Upper lobe of right lung (tissue), 1 donor: ENCODE measurements around the gene APAF1. TPM values are rescaled to one million over a fixed set of nuclear protein-coding genes. Genes with fewer than 3 reads are reported as not detected.
"Not testable (repeated sequence)": the region's sequence is repeated elsewhere in the genome, so short reads cannot be mapped to it uniquely, and the experiment has no call there.

Experiments used
- ATAC-seq: fragments of 200-7000 bp; cut with Tn5 transposase; one replicate; pipeline ENCODE4 v1.9.1; 2020; ENCODE audit warnings: mild to moderate bottlenecking, moderate library complexity
- DNase-seq: peaks from one replicate; pipeline ENCODE4 v3.0.0-alpha.2; 2020
- H3K27ac ChIP-seq: fragments of 200-600 bp; one replicate; pipeline ENCODE4 v1.8.0; 2022
- H3K27me3 ChIP-seq: fragments of 200-600 bp; one replicate; pipeline ENCODE4 v1.8.0; 2022; ENCODE audit warnings: mild to moderate bottlenecking
- H3K36me3 ChIP-seq: fragments of 200-600 bp; one replicate; pipeline ENCODE4 v1.8.0; 2022
- H3K4me1 ChIP-seq: fragments of 200-600 bp; one replicate; pipeline ENCODE4 v1.8.0; 2022
- H3K4me3 ChIP-seq: fragments of 200-600 bp; one replicate; pipeline ENCODE4 v1.8.0; 2022; ENCODE audit warnings: mild to moderate bottlenecking
- H3K9me3 ChIP-seq: fragments of 200-600 bp; one replicate; pipeline ENCODE4 v1.8.0; 2022
- intact Hi-C: fragments of 100-400 bp; cut with DNase I; formaldehyde crosslinking; loops from one replicate; pipeline ENCODE4 v1.11.0; 2022
- total RNA-seq: library from RNA; stranded (reverse); fragmentation: NEBNext Ultra II Directional; extraction: Animal tissue kit (Norgen Biotek cat#: 25700); gene quantifications from one replicate; pipeline ENCODE4 v1.2.1, GENCODE V29; 2021
- TF ChIP-seq, protein P1 (sequence below): fragments of 200-600 bp; IDR thresholded peaks from one replicate; pipeline ENCODE4 v1.8.0; 2022; ENCODE audit warnings: antibody characterized with exemption
- donor health status: DM: no; HTN: yes; CAD: no; lungs with severe emphysema.

APAF1 gene
- total RNA-seq, 1 donor from 2014 or later, result 23.4 TPM

DNA sequence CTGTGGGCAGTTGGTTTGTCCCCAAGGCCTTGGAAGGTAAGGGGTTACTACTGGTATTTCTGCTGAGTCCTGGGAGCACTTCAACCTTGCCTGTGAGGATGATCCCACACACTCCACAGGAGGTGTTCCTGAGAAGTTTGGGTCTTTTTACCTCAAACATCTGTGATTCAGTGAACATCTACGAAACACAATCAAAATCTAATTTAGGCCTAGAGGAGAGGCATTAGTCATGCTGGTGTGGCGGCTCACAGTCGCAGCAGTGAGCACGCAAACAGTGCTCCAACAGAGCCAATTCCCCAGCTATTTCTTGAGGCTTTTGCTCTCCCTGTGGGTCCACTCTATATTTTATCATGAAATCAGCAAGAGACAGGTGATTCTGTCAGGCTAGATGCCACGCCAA lies 107.6 kb downstream of the APAF1 start:
- Histone ChIP-seq H3K27ac (no peak overlapping the region), H3K27me3 (no peaks in the 10 kb centered on the region), H3K36me3 (no peaks in the 10 kb centered on the region), H3K9me3 (no peaks in the 10 kb centered on the region), H3K4me1 (no peaks in the 10 kb centered on the region), H3K4me3 (no peak overlapping the region)
- DNase-seq (no peak), ATAC-seq (no peak)
- intact Hi-C loops, result no loop called here
- TF ChIP-seq, protein P1, sequence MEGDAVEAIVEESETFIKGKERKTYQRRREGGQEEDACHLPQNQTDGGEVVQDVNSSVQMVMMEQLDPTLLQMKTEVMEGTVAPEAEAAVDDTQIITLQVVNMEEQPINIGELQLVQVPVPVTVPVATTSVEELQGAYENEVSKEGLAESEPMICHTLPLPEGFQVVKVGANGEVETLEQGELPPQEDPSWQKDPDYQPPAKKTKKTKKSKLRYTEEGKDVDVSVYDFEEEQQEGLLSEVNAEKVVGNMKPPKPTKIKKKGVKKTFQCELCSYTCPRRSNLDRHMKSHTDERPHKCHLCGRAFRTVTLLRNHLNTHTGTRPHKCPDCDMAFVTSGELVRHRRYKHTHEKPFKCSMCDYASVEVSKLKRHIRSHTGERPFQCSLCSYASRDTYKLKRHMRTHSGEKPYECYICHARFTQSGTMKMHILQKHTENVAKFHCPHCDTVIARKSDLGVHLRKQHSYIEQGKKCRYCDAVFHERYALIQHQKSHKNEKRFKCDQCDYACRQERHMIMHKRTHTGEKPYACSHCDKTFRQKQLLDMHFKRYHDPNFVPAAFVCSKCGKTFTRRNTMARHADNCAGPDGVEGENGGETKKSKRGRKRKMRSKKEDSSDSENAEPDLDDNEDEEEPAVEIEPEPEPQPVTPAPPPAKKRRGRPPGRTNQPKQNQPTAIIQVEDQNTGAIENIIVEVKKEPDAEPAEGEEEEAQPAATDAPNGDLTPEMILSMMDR, result no peak

DNA sequence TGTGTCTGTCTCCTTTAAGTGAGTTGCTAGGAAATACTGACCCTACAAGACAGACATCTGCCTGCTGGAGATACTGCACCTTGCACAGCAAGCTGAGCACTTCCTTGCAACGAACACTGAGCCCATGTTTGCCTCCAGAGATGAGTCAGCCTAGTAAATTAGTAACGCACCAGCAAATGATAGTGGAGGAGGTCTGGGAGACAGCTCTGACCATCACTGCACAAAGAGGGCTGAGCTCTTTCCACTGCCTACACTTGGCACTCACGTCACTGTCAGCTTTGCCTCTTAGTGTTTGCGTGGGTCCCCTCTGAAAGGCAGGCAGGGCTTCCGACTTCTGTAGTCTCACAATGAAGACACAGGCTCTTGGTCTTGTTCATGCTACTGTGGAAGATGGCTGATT lies 109.0 kb downstream of the APAF1 start:
- no peak for DNase-seq
- no peak overlapping the region for H3K27ac ChIP-seq
- H3K4me3 ChIP-seq, result no peak overlapping the region
- H3K27me3 ChIP-seq, result no peaks in the 10 kb centered on the region
- no peaks in the 10 kb centered on the region for H3K4me1 ChIP-seq
- no peaks in the 10 kb centered on the region for H3K36me3 ChIP-seq
- TF ChIP-seq, protein P1, result no peak
- no peaks in the 10 kb centered on the region for H3K9me3 ChIP-seq
- no peak for ATAC-seq
- intact Hi-C loops, result no loop called here

- H3K27ac ChIP-seq, H3K4me3 ChIP-seq, H3K9me3 ChIP-seq, ATAC-seq, H3K4me1 ChIP-seq, H3K27me3 ChIP-seq, H3K36me3 ChIP-seq, DNase-seq, intact Hi-C loops: not testable (repeated sequence)
These were observed 110.8 kb downstream of the APAF1 start for GRCh38 chr12:98755855-98756254.

DNA sequence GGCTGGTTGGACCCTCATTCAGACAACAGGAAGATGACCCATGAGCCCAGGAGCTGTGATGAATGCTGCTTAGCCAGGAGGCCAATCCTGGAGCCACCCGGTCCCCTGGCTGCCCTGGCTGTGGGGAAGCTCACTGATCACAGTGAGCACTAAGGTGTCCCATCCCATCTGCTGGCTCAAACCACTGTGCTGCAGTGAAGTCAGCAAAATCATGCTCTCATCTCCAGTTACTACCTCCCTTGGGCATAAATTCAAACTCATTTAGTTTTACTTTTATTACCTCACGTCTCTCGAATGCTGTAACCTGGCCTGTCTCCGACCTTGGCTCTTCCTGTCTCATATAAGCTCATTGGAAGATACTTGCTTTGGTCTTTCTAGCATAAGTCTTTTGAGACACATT lies 112.4 kb downstream of the APAF1 start:
- Histone ChIP-seq H3K4me1 (no peaks in the 10 kb centered on the region), H3K4me3 (no peak overlapping the region), H3K27me3 (no peaks in the 10 kb centered on the region), H3K27ac (no peak overlapping the region), H3K9me3 (no peaks in the 10 kb centered on the region), H3K36me3 (no peaks in the 10 kb centered on the region)
- TF ChIP-seq, protein P1, result no peak
- ATAC-seq (no peak), DNase-seq (no peak)
- intact Hi-C loops, result no loop called here

- H3K4me1 ChIP-seq, result no peaks in the 10 kb centered on the region
- no peaks in the 10 kb centered on the region for H3K9me3 ChIP-seq
- no peaks in the 10 kb centered on the region for H3K36me3 ChIP-seq
- intact Hi-C loops, result no loop called here
- no peak overlapping the region for H3K27ac ChIP-seq
- TF ChIP-seq, protein P1, result no peak
- no peaks in the 10 kb centered on the region for H3K27me3 ChIP-seq
- ATAC-seq (no peak), DNase-seq (no peak)
- no peak overlapping the region for H3K4me3 ChIP-seq
These were observed 113.2 kb downstream of the APAF1 start for GRCh38 chr12:98758331-98758730.

DNA sequence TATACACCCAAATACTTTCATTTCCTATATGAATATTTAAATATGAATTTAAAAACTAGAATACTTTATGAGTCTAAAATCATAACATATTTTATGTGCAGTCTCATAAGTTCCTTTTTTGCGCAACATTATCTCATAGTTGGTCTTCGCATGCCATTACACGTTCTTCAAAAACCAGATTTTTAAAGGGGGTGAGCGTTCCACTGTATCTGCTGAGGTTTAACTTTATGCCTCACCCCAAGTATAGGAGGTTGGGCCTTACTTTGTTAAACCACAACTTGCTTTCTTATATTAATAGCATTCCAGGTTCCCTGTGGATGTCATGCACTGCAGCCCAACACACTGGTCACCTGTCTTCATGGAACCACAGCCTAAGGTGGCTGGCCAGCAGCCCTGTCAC lies 118.6 kb downstream of the APAF1 start:
- TF ChIP-seq, protein P1, result no peak
- Histone ChIP-seq H3K36me3 (no peaks in the 10 kb centered on the region), H3K4me3 (no peak overlapping the region), H3K9me3 (no peaks in the 10 kb centered on the region), H3K4me1 (no peaks in the 10 kb centered on the region), H3K27ac (no peak overlapping the region), H3K27me3 (no peaks in the 10 kb centered on the region)
- DNase-seq (no peak), ATAC-seq (no peak)
- intact Hi-C loops, result no loop called here
